ENCODE measurements around the gene OTOP3.

DNA sequence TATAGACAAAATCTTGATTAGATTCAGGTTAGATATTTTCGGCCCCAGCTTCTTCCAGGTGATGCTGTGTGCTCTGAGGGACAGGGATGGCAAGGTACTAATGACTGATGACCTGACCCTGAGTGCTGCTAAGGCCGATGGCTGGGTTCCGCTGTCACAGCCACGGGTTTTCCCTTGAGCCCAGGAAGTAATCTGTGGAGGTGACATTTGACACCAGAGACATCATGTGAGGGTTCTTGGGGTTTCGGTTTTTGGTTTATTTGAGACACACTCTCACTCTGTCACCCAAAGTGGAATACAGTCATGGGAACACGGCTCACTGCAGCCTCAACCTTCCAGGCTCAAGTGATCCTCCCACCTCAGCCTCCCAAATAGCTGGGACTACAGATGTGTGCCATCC, 9.8 kb downstream of the OTOP3 start:
- TF ChIP-seq, protein P1, sequence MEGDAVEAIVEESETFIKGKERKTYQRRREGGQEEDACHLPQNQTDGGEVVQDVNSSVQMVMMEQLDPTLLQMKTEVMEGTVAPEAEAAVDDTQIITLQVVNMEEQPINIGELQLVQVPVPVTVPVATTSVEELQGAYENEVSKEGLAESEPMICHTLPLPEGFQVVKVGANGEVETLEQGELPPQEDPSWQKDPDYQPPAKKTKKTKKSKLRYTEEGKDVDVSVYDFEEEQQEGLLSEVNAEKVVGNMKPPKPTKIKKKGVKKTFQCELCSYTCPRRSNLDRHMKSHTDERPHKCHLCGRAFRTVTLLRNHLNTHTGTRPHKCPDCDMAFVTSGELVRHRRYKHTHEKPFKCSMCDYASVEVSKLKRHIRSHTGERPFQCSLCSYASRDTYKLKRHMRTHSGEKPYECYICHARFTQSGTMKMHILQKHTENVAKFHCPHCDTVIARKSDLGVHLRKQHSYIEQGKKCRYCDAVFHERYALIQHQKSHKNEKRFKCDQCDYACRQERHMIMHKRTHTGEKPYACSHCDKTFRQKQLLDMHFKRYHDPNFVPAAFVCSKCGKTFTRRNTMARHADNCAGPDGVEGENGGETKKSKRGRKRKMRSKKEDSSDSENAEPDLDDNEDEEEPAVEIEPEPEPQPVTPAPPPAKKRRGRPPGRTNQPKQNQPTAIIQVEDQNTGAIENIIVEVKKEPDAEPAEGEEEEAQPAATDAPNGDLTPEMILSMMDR (IDR thresholded peaks at IDR 0.05), result no peak
- TF ChIP-seq, protein P2, sequence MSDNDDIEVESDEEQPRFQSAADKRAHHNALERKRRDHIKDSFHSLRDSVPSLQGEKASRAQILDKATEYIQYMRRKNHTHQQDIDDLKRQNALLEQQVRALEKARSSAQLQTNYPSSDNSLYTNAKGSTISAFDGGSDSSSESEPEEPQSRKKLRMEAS (CRISPR knock-in tag; IDR thresholded peaks at IDR 0.05), result no peak
- TF ChIP-seq ZNF121 (CRISPR knock-in tag; IDR thresholded peaks at IDR 0.05) (no peak), PREB (CRISPR knock-in tag; IDR thresholded peaks at IDR 0.05; ENCODE audit: borderline replicate concordance) (no peak), E2F5 (CRISPR knock-in tag; IDR thresholded peaks at IDR 0.05) (no peak), MLX (CRISPR knock-in tag; IDR thresholded peaks at IDR 0.05) (no peak)
- TF ChIP-seq, protein P3, sequence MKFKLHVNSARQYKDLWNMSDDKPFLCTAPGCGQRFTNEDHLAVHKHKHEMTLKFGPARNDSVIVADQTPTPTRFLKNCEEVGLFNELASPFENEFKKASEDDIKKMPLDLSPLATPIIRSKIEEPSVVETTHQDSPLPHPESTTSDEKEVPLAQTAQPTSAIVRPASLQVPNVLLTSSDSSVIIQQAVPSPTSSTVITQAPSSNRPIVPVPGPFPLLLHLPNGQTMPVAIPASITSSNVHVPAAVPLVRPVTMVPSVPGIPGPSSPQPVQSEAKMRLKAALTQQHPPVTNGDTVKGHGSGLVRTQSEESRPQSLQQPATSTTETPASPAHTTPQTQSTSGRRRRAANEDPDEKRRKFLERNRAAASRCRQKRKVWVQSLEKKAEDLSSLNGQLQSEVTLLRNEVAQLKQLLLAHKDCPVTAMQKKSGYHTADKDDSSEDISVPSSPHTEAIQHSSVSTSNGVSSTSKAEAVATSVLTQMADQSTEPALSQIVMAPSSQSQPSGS (CRISPR knock-in tag; IDR thresholded peaks at IDR 0.05; ENCODE audit: borderline replicate concordance, low read depth), result no peak
